K562 (cell line): ENCODE data around the gene OR2S2. TPM values are rescaled to one million over a fixed set of nuclear protein-coding genes. Genes with fewer than 3 reads are reported as not detected.
A peak's percentile ranks its signal among the peaks of the same experiment; 100 is the strongest.

Experiments
- BRD4 ChIP-seq: fragments of 200-600 bp; sonication (generic); IDR thresholded peaks from 2 replicates; pipeline ENCODE4 v1.6.1; 2017; ENCODE audit warnings: inconsistent platforms
- CHD1 ChIP-seq: fragments of 200-600 bp; sonication (generic); IDR thresholded peaks from one replicate; pipeline ENCODE4 v1.6.1; 2012; ENCODE audit warnings: mild to moderate bottlenecking, moderate library complexity, low read length, inconsistent platforms
- CTBP1 ChIP-seq: fragments of 450-650 bp; IDR thresholded peaks from 2 replicates; pipeline ENCODE4 v1.6.1; 2016; ENCODE audit warnings: borderline replicate concordance
- EGR1 ChIP-seq: fragments of 450-650 bp; conservative IDR thresholded peaks from 2 replicates; pipeline ENCODE4 v1.6.1; 2017; ENCODE audit warnings: mild to moderate bottlenecking
- ELF2 ChIP-seq: fragments of 250-450 bp; sonication (Bioruptor Pico); IDR thresholded peaks from 2 replicates; pipeline ENCODE4 v1.5.0; 2021; ENCODE audit warnings: mild to moderate bottlenecking
- ETV6 ChIP-seq, 3 experiments: fragments of 150-350 bp in 1 of 3; sonication (generic) in 1 of 3; formaldehyde crosslinking in 1 of 3; IDR thresholded peaks; 2 replicates each; pipeline versions ENCODE4 v1.6.1 to v1.8.0; 2014 to 2022; ENCODE audit warnings: borderline replicate concordance in 2 of 3, low read depth in 2 of 3, antibody characterized with exemption in 1 of 3, low read length in 1 of 3, mild to moderate bottlenecking in 1 of 3, missing genetic modification reagents in 1 of 3
- KDM1A ChIP-seq, 2 experiments: fragments of 450-650 bp; IDR thresholded peaks; 2 replicates each; pipeline ENCODE4 v1.6.1; 2016; ENCODE audit warnings: mild to moderate bottlenecking in 2 of 2
- MEF2A ChIP-seq: IDR thresholded peaks from 2 replicates; pipeline ENCODE4 v1.6.1; 2011; ENCODE audit warnings: low read depth, mild to moderate bottlenecking, low read length, moderate library complexity; ENCODE audit not compliant: control insufficient read depth
- MTA1 ChIP-seq: fragments of 450-650 bp; IDR thresholded peaks from 2 replicates; pipeline ENCODE4 v1.6.1; 2017; ENCODE audit warnings: borderline replicate concordance
- MYBL2 ChIP-seq, 2 experiments: fragments of 450-650 bp in 1 of 2; sonication (generic) in 1 of 2; formaldehyde crosslinking in 1 of 2; IDR thresholded peaks; 2 replicates each; pipeline versions ENCODE4 v1.6.1 to v1.8.1; 2017 to 2022; ENCODE audit warnings: borderline replicate concordance in 1 of 2, inconsistent platforms in 1 of 2, low read depth in 1 of 2, mild to moderate bottlenecking in 1 of 2, missing genetic modification reagents in 1 of 2, moderate library complexity in 1 of 2
- NCOA1 ChIP-seq: fragments of 450-650 bp; IDR thresholded peaks from 2 replicates; pipeline ENCODE4 v1.6.1; 2016; ENCODE audit warnings: low read depth
- SRF ChIP-seq, 2 experiments: fragments of 250-450, 450-650 bp in 1 of 2; sonication (Bioruptor Pico) in 1 of 2; sonication (generic) in 1 of 2; formaldehyde crosslinking; IDR thresholded peaks; 2 replicates each; pipeline versions ENCODE4 v1.5.0 to v1.5.1; 2020 to 2022; ENCODE audit warnings: mild to moderate bottlenecking in 1 of 2, missing genetic modification reagents in 1 of 2
- SRSF1 ChIP-seq: fragments of 200-400 bp; formaldehyde crosslinking; IDR thresholded peaks from 2 replicates; pipeline ENCODE4 v1.6.1; 2017; ENCODE audit warnings: mild to moderate bottlenecking, low read depth, low read length, moderate library complexity
- STAT5A ChIP-seq: IDR thresholded peaks from 2 replicates; pipeline ENCODE4 v1.6.1; 2012; ENCODE audit warnings: low read length, inconsistent platforms, borderline replicate concordance
- TBP ChIP-seq: optimal IDR thresholded peaks from 2 replicates; pipeline ENCODE3; 2011; ENCODE audit warnings: low read depth, low read length, improper control_type of control experiment
- TEAD1 ChIP-seq, 2 experiments: fragments of 450-650 bp in 1 of 2; sonication (generic) in 1 of 2; formaldehyde crosslinking; IDR thresholded peaks; 2 replicates each; pipeline versions ENCODE4 v1.4.0 to v1.8.0; 2020 to 2022; ENCODE audit warnings: mild to moderate bottlenecking in 2 of 2, missing genetic modification reagents in 1 of 2
- ZKSCAN1 ChIP-seq: fragments of 150-350 bp; IDR thresholded peaks from 2 replicates; pipeline ENCODE4 v1.6.1; 2016; ENCODE audit warnings: low read depth, low read length
- ZNF232 ChIP-seq: sonication (generic); formaldehyde crosslinking; IDR thresholded peaks from 2 replicates; pipeline ENCODE4 v1.8.0; 2022; ENCODE audit warnings: mild to moderate bottlenecking, missing genetic modification reagents
- ZNF316 ChIP-seq: fragments of 450-650 bp; IDR thresholded peaks from 2 replicates; pipeline ENCODE4 v1.6.1; 2016
- polyA plus RNA-seq, 8 experiments: library from polyadenylated mRNA; depleted of rRNA in 4 of 8; stranded (reverse) in 5 of 8; unstranded in 3 of 8; fragments of >200 nt; fragmentation: Nextera tagmentation in 2 of 8; fragmentation: Illumina TruSeq in 1 of 8; extraction: Ambion mirVana in 2 of 8; extraction: Trizol in 1 of 8; gene quantifications; 2 replicates each; pipeline versions ENCODE4 v1.2.1 to v1.2.3, GENCODE V29; 2011 to 2014; ENCODE audit warnings: inconsistent platforms in 1 of 8, missing spikeins in 1 of 8
- total RNA-seq, 7 experiments: library from RNA; depleted of rRNA in 6 of 7; stranded (reverse); fragments of >200 nt in 6 of 7; fragmentation: Illumina TruSeq in 2 of 7; extraction: Trizol in 2 of 7; gene quantifications; 2 replicates each; pipeline versions ENCODE4 v1.2.1 to v1.2.3, GENCODE V29; 2011 to 2021; ENCODE audit warnings: low replicate concordance in 1 of 7
- TF ChIP-seq, protein P1 (sequence below), 2 experiments: fragments of 450-650 bp; IDR thresholded peaks; 2 replicates each; pipeline ENCODE4 v1.6.1; 2018; ENCODE audit warnings: mild to moderate bottlenecking in 2 of 2, low read depth in 1 of 2; ENCODE audit not compliant: partially characterized antibody in 2 of 2
- TF ChIP-seq, protein P2 (sequence below), 2 experiments: fragments of 450-650 bp; conservative IDR thresholded peaks; 2 replicates each; pipeline ENCODE4 v1.6.1; 2017; ENCODE audit warnings: mild to moderate bottlenecking in 2 of 2, moderate library complexity in 2 of 2

The OR2S2 gene
- total and polyA plus RNA-seq, 9 of the 15 experiments (the other 6 are each of a cell fraction or from before 2014, with no cell fraction given): not detected

DNA sequence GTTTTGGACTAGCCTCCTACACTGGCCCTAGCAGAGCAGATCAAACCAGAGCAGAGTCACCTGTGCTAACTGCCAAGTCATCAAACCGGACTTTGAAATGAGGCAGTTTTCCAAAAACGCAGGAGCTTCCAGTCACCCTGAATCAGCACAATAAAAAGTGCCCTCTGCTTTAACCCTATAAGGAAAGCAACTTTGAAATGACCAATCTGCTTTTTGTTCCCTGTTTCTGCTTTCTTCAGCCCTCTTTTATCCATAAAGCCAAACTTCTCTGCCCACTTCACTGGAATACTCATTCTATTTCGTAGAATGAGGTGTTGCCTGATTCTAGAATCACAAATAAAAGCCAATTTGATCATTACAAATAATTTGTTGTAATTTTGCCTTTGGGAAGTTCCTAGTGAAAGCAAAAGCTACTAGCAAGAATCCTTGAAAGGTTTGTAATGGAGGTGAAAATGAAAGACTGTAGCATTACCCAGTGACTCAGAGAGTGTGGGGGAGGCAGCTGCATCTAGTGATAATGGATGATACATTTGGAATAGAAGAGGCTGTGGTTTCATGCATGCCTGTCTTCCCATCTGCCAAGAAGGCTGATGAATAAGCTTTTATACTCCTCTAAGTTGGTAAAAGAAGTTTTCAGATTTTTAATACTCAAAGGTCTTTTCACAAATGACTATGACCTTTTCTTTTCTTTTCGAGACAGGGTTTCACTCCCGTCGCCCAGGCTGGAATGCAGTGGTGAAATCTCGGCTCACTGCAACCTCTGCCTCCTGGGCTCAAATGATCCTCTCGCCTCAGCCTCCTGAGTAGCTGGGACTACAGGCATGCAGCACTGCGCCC is 33.8 kb downstream of the OR2S2 start (continued):
- peak; percentile 22 to 95; a peak in 2 of 4 replicates for TF ChIP-seq SRF (CRISPR knock-in tag; IDR thresholded peaks at IDR 0.05)
- TF ChIP-seq ZNF316: peak; percentile 100
- TF ChIP-seq MTA1: 0 out of 2 replicates have a peak, but pooled peaks have one; percentile 38
- TF ChIP-seq EGR1: peak; percentile 91
- no peak for TF ChIP-seq ZNF232
- peak; percentile 66; the same call in 1 of the 2 replicates for TF ChIP-seq BRD4
- no peak for TF ChIP-seq SRSF1
- TF ChIP-seq MYBL2 (IDR thresholded peaks at IDR 0.05; ENCODE audit: low read depth): peak; percentile 78
- no peak for TF ChIP-seq MYBL2 (CRISPR knock-in tag; IDR thresholded peaks at IDR 0.05; ENCODE audit: borderline replicate concordance)
- peak; percentile 45 to 69; a peak in 2 of 4 replicates for TF ChIP-seq TEAD1 (CRISPR knock-in tag; IDR thresholded peaks at IDR 0.05)
- TF ChIP-seq, protein P1, sequence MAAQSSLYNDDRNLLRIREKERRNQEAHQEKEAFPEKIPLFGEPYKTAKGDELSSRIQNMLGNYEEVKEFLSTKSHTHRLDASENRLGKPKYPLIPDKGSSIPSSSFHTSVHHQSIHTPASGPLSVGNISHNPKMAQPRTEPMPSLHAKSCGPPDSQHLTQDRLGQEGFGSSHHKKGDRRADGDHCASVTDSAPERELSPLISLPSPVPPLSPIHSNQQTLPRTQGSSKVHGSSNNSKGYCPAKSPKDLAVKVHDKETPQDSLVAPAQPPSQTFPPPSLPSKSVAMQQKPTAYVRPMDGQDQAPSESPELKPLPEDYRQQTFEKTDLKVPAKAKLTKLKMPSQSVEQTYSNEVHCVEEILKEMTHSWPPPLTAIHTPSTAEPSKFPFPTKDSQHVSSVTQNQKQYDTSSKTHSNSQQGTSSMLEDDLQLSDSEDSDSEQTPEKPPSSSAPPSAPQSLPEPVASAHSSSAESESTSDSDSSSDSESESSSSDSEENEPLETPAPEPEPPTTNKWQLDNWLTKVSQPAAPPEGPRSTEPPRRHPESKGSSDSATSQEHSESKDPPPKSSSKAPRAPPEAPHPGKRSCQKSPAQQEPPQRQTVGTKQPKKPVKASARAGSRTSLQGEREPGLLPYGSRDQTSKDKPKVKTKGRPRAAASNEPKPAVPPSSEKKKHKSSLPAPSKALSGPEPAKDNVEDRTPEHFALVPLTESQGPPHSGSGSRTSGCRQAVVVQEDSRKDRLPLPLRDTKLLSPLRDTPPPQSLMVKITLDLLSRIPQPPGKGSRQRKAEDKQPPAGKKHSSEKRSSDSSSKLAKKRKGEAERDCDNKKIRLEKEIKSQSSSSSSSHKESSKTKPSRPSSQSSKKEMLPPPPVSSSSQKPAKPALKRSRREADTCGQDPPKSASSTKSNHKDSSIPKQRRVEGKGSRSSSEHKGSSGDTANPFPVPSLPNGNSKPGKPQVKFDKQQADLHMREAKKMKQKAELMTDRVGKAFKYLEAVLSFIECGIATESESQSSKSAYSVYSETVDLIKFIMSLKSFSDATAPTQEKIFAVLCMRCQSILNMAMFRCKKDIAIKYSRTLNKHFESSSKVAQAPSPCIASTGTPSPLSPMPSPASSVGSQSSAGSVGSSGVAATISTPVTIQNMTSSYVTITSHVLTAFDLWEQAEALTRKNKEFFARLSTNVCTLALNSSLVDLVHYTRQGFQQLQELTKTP (IDR thresholded peaks at IDR 0.05; ENCODE audit: low read depth in 1 of 2, partially characterized antibody in 2 of 2): peak in 1 of 2 experiments; percentile 47
- TF ChIP-seq TBP: peak; percentile 21
- 0 out of 2 replicates have a peak, but pooled peaks have one; percentile 40 for TF ChIP-seq NCOA1
- TF ChIP-seq, protein P2, sequence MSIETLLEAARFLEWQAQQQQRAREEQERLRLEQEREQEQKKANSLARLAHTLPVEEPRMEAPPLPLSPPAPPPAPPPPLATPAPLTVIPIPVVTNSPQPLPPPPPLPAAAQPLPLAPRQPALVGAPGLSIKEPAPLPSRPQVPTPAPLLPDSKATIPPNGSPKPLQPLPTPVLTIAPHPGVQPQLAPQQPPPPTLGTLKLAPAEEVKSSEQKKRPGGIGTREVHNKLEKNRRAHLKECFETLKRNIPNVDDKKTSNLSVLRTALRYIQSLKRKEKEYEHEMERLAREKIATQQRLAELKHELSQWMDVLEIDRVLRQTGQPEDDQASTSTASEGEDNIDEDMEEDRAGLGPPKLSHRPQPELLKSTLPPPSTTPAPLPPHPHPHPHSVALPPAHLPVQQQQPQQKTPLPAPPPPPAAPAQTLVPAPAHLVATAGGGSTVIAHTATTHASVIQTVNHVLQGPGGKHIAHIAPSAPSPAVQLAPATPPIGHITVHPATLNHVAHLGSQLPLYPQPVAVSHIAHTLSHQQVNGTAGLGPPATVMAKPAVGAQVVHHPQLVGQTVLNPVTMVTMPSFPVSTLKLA (conservative IDR thresholded peaks at IDR 0.05): peak in 1 of 2 experiments; percentile 29; a peak in 2 of 4 replicates
- TF ChIP-seq ZKSCAN1: no peak
- peak; percentile 92 to 94 for TF ChIP-seq KDM1A (IDR thresholded peaks at IDR 0.05)
- TF ChIP-seq MEF2A: peak; percentile 67; the same call in 1 of the 2 replicates
- TF ChIP-seq ELF2 (CRISPR knock-in tag): no peak
- TF ChIP-seq STAT5A: peak; percentile 71
- peak; percentile 48; the same call in 1 of the 2 replicates for TF ChIP-seq CTBP1
- TF ChIP-seq ETV6 (IDR thresholded peaks at IDR 0.05; ENCODE audit: borderline replicate concordance in 1 of 2, low read depth in 2 of 2, low read length in 1 of 2): peak in 1 of 2 experiments; percentile 10; a peak in 1 of 4 replicates
- TF ChIP-seq ETV6 (CRISPR knock-in tag; IDR thresholded peaks at IDR 0.05; ENCODE audit: borderline replicate concordance): no peak
- TF ChIP-seq CHD1: peak; percentile 45
